Measurements from ENCODE around the gene BTBD8.

GRCh38 chr1:92191726-92192125, 111.6 kb downstream of the BTBD8 start:
- TF ChIP-seq RAD21 (conservative IDR thresholded peaks at IDR 0.05) = no peak
- TF ChIP-seq CTCF (IDR thresholded peaks at IDR 0.05; ENCODE audit: poor library complexity, severe bottlenecking) = no peak
- no peak for TF ChIP-seq EZH2 (IDR thresholded peaks at IDR 0.05; ENCODE audit: borderline replicate concordance, insufficient read depth, low read length, poor library complexity, severe bottlenecking)
- TF ChIP-seq REST (IDR thresholded peaks at IDR 0.05; ENCODE audit: borderline replicate concordance) = no peak
- TF ChIP-seq POLR2AphosphoS5 (IDR thresholded peaks at IDR 0.05) = no peak
- TF ChIP-seq TAF1 (IDR thresholded peaks at IDR 0.05; ENCODE audit: low read depth) = no peak
- no peak for TF ChIP-seq EP300 (conservative IDR thresholded peaks at IDR 0.05; ENCODE audit: poor library complexity, severe bottlenecking)
- no peak for TF ChIP-seq SMC3 (conservative IDR thresholded peaks at IDR 0.05; ENCODE audit: poor library complexity)
- TF ChIP-seq MXI1 (conservative IDR thresholded peaks at IDR 0.05; ENCODE audit: poor library complexity, severe bottlenecking) = no peak

Data from neural cell (in vitro differentiated cells).